GM23338 (cell line): ENCODE data around the gene SCGB3A2. TPM values are rescaled to one million over a fixed set of nuclear protein-coding genes. Genes with fewer than 3 reads are reported as not detected.

Source experiments
- ATAC-seq: fragments of 200-7000 bp; cut with Tn5 transposase; 3 replicates; pipeline ENCODE4 v1.9.1; 2020
- DNase-seq: peaks from one replicate; pipeline ENCODE4 v3.0.0-alpha.2; 2015; ENCODE audit warnings: low spot score
- H2AFZ ChIP-seq: fragments of 200-600 bp; sonication (generic); 2 replicates; pipeline ENCODE4 v1.8.0; 2016; ENCODE audit warnings: antibody characterized with exemption, mild to moderate bottlenecking, moderate library complexity
- H3F3A ChIP-seq: fragments of 200-600 bp; sonication (generic); replicated peaks from 2 replicates; pipeline ENCODE4 v1.8.0; 2017; ENCODE audit warnings: antibody characterized with exemption, mixed run types, low read depth
- H3K27ac ChIP-seq: fragments of 200-600 bp; sonication (generic); 2 replicates; pipeline ENCODE4 v1.6.1; 2016; ENCODE audit warnings: low read depth
- H3K27me3 ChIP-seq: fragments of 200-600 bp; sonication (generic); 2 replicates; pipeline ENCODE4 v1.8.0; 2016; ENCODE audit warnings: mild to moderate bottlenecking, mixed run types, moderate library complexity; ENCODE audit not compliant: insufficient read depth
- H3K36me3 ChIP-seq: fragments of 200-600 bp; sonication (generic); 2 replicates; pipeline ENCODE4 v1.8.0; 2016; ENCODE audit warnings: mild to moderate bottlenecking; ENCODE audit not compliant: insufficient read depth
- H3K4me1 ChIP-seq: fragments of 200-600 bp; sonication (generic); 2 replicates; pipeline ENCODE4 v1.8.0; 2016; ENCODE audit warnings: mild to moderate bottlenecking, moderate library complexity; ENCODE audit not compliant: insufficient read depth
- H3K4me2 ChIP-seq: fragments of 200-600 bp; sonication (generic); 2 replicates; pipeline ENCODE4 v1.7.1; 2017; ENCODE audit warnings: mixed run types
- H3K4me3 ChIP-seq: fragments of 200-600 bp; sonication (generic); 2 replicates; pipeline ENCODE4 v1.6.1; 2016; ENCODE audit warnings: mixed run types
- H3K79me2 ChIP-seq: fragments of 200-600 bp; sonication (generic); replicated peaks from 2 replicates; pipeline ENCODE4 v1.8.0; 2017; ENCODE audit warnings: mild to moderate bottlenecking; ENCODE audit not compliant: insufficient read depth
- H3K9me2 ChIP-seq: fragments of 200-600 bp; sonication (generic); 2 replicates; pipeline ENCODE4 v1.8.0; 2017; ENCODE audit not compliant: insufficient read depth
- H4K20me1 ChIP-seq: fragments of 200-600 bp; sonication (generic); replicated peaks from 2 replicates; pipeline ENCODE4 v1.8.0; 2017; ENCODE audit warnings: mild to moderate bottlenecking; ENCODE audit not compliant: insufficient read depth
- H3K27ac Mint-ChIP-seq: 2 replicates; pipeline ENCODE4 v1.8.0; 2020; ENCODE audit warnings: inconsistent platforms, mild to moderate bottlenecking, moderate library complexity, mixed read lengths
- H3K27me3 Mint-ChIP-seq: 3 replicates; pipeline ENCODE4 v1.8.0; 2022; ENCODE audit warnings: low read depth, mild to moderate bottlenecking, moderate library complexity, mixed read lengths, inconsistent platforms; ENCODE audit not compliant: insufficient read depth, poor library complexity
- H3K36me3 Mint-ChIP-seq: 3 replicates; pipeline ENCODE4 v1.8.0; 2021; ENCODE audit warnings: low read depth, mild to moderate bottlenecking, inconsistent platforms, moderate library complexity, mixed read lengths
- H3K4me1 Mint-ChIP-seq: 3 replicates; pipeline ENCODE4 v1.8.0; 2020; ENCODE audit warnings: mild to moderate bottlenecking, inconsistent platforms, mixed read lengths
- H3K4me3 Mint-ChIP-seq: 3 replicates; pipeline ENCODE4 v1.8.0; 2021; ENCODE audit warnings: moderate library complexity, mild to moderate bottlenecking, inconsistent platforms, mixed read lengths
- H3K9me3 Mint-ChIP-seq: 3 replicates; pipeline ENCODE4 v1.8.0; 2020; ENCODE audit warnings: moderate library complexity, mild to moderate bottlenecking, inconsistent platforms, mixed read lengths
- CREB1 ChIP-seq: fragments of 250-450 bp; sonication (Bioruptor Pico); IDR thresholded peaks from 2 replicates; pipeline ENCODE4 v1.5.0; 2020; ENCODE audit warnings: low read depth, mild to moderate bottlenecking, moderate library complexity
- EZH2 ChIP-seq: fragments of 200-600 bp; sonication (generic); IDR thresholded peaks from one replicate; pipeline ENCODE4 v1.8.0; 2017; ENCODE audit warnings: antibody characterized with exemption, mild to moderate bottlenecking, low read depth; ENCODE audit not compliant: unreplicated experiment
- EZH2phosphoT487 ChIP-seq: fragments of 200-600 bp; sonication (generic); IDR thresholded peaks from one replicate; pipeline ENCODE4 v1.8.1; 2018; ENCODE audit warnings: antibody characterized with exemption; ENCODE audit not compliant: unreplicated experiment
- JUNB ChIP-seq: IDR thresholded peaks from one replicate; pipeline ENCODE4 v1.6.1; 2016; ENCODE audit warnings: antibody characterized with exemption; ENCODE audit not compliant: unreplicated experiment
- NANOG ChIP-seq: IDR thresholded peaks from 2 replicates; pipeline ENCODE4 v1.6.1; 2016; ENCODE audit warnings: antibody characterized with exemption, borderline replicate concordance
- POLR2AphosphoS5 ChIP-seq: IDR thresholded peaks from 2 replicates; pipeline ENCODE4 v1.6.1; 2016; ENCODE audit warnings: antibody characterized with exemption, low read depth
- STAT1 ChIP-seq: IDR thresholded peaks from one replicate; pipeline ENCODE4 v1.6.1; 2016; ENCODE audit warnings: antibody characterized with exemption; ENCODE audit not compliant: unreplicated experiment
- ZNF114 ChIP-seq: fragments of 250-450 bp; sonication (Bioruptor Pico); IDR thresholded peaks from 2 replicates; pipeline ENCODE4 v1.5.0; 2020; ENCODE audit warnings: mild to moderate bottlenecking, moderate library complexity
- ZNF331 ChIP-seq: fragments of 250-450 bp; sonication (Bioruptor Pico); IDR thresholded peaks from 2 replicates; pipeline ENCODE4 v1.5.0; 2020; ENCODE audit warnings: low read depth, mild to moderate bottlenecking, moderate library complexity
- polyA plus RNA-seq: library from polyadenylated mRNA; unstranded; fragments of >200 nt; fragmentation: Nextera tagmentation; extraction: Ambion mirVana; gene quantifications from 2 replicates; pipeline ENCODE4 v1.2.1, GENCODE V29; 2016
- total RNA-seq: library from RNA; depleted of rRNA; stranded (reverse); fragments of >200 nt; shearing (Covaris generic); gene quantifications from 2 replicates; pipeline ENCODE4 v1.2.3, GENCODE V29; 2014
- TF ChIP-seq, protein P1 (sequence below), 2 experiments: fragments of 200-600 bp in 1 of 2; sonication (generic) in 1 of 2; conservative IDR thresholded peaks; 2 replicates each; pipeline versions ENCODE4 v1.5.1 to v1.6.1; 2016 to 2017; ENCODE audit warnings: antibody characterized with exemption in 2 of 2, low read depth in 2 of 2, mild to moderate bottlenecking in 2 of 2, moderate library complexity in 1 of 2
- TF ChIP-seq, protein P2 (sequence below): IDR thresholded peaks from one replicate; pipeline ENCODE4 v1.6.1; 2018; ENCODE audit warnings: antibody characterized with exemption; ENCODE audit not compliant: unreplicated experiment

Gene SCGB3A2
- total and polyA plus RNA-seq, 2 experiments from 2014 or later: 36.1 to 256 TPM

DNA sequence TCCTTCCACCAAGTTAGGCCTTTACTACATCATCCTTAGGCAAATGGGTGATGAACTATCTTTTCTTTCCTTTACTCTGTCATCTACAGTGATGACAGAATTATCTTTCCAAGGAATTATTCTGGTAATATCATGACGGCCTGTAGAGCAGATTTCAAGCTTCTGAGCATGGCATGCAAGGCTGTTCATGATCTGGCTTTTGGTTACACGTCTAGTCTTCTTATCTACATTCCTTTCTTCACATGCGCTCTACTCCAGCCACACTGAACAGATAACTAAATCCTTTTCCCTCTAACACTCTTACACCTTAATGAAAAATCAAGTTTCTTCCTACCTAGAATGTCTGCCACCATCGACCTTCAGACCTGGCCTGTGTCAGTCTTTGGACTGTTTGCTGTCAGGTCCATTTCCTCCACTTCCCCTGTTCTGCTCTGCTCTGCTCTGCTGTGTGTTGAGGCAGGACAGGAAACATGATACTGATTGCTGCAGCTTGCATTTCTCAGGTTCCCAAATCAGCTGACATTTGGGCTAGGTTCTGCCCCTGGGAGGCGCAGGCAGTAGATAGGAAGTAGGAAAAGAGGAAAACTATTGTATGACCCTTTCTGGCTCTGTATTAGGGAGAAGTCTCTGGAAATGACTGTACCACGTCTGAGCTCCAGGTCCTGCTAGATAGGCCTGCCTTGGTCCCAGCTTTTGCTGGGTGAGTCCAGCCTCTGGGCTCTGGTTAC lies 4.2 kb downstream of the SCGB3A2 start (continued):
- TF ChIP-seq NANOG (no peak), CREB1 (CRISPR knock-in tag) (no peak), JUNB (no peak), ZNF114 (CRISPR knock-in tag) (no peak), POLR2AphosphoS5 (no peak; the same call in 1 of the 2 replicates), ZNF331 (CRISPR knock-in tag) (no peak), EZH2 (no peak)

DNA sequence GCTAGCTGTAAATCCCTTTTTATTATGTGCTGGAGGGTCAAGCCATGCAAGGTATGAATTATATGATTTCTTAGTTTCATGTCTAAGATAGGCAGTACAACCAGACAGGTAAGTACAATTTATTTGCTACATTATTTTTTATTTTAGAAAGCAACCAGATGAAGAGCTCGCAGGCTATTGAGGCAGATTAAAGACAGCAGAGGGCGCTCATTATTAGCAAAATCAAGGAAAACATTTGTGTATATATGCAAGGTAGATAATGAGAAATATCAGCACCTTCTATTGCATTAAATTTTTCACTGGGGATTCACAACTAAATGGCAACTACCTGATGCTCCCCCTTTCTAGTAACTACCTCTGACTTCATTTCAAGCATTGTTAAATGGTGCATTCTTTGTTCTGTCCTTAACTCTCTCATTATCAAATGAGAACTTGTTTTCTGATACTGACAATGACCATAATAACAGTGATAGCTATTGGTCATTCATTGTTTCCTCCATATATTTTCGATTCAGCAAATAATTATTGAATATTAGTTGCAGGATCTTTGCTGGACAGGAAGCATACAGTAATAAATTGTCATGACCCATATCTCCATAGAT lies 8.6 kb downstream of the SCGB3A2 start:
- Histone ChIP-seq H3K79me2 (no peaks in the 10 kb centered on the region), H3K36me3 (0 out of 2 replicates have a peak, but pooled peaks cover 5% of the 10 kb centered on the region), H4K20me1 (no peaks in the 10 kb centered on the region), H3K4me1 (peaks cover 5% of the 10 kb centered on the region), H3K4me3 (no peak overlapping the region), H3K4me2 (no peak overlapping the region), H3F3A (no peaks in the 10 kb centered on the region), H3K9me2 (no peaks in the 10 kb centered on the region), H3K27ac (no peak overlapping the region), H3K27me3 (no peaks in the 10 kb centered on the region), H2AFZ (no peak overlapping the region)
- Mint-ChIP-seq H3K27me3 (peaks cover 1% of the 10 kb centered on the region), H3K4me3 (no peak overlapping the region), H3K27ac (no peak overlapping the region), H3K36me3 (no peaks in the 10 kb centered on the region; the same call in 2 of the 3 replicates), H3K4me1 (peaks cover 15% of the 10 kb centered on the region), H3K9me3 (no peaks in the 10 kb centered on the region)
- DNase-seq: peak; percentile 63
- peak; percentile 54 for ATAC-seq
- TF ChIP-seq, protein P1, sequence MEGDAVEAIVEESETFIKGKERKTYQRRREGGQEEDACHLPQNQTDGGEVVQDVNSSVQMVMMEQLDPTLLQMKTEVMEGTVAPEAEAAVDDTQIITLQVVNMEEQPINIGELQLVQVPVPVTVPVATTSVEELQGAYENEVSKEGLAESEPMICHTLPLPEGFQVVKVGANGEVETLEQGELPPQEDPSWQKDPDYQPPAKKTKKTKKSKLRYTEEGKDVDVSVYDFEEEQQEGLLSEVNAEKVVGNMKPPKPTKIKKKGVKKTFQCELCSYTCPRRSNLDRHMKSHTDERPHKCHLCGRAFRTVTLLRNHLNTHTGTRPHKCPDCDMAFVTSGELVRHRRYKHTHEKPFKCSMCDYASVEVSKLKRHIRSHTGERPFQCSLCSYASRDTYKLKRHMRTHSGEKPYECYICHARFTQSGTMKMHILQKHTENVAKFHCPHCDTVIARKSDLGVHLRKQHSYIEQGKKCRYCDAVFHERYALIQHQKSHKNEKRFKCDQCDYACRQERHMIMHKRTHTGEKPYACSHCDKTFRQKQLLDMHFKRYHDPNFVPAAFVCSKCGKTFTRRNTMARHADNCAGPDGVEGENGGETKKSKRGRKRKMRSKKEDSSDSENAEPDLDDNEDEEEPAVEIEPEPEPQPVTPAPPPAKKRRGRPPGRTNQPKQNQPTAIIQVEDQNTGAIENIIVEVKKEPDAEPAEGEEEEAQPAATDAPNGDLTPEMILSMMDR (conservative IDR thresholded peaks at IDR 0.05; ENCODE audit: low read depth in 2 of 2): peak; percentile 71 to 93
- TF ChIP-seq EZH2phosphoT487 (no peak), ZNF331 (CRISPR knock-in tag) (no peak)

DNA sequence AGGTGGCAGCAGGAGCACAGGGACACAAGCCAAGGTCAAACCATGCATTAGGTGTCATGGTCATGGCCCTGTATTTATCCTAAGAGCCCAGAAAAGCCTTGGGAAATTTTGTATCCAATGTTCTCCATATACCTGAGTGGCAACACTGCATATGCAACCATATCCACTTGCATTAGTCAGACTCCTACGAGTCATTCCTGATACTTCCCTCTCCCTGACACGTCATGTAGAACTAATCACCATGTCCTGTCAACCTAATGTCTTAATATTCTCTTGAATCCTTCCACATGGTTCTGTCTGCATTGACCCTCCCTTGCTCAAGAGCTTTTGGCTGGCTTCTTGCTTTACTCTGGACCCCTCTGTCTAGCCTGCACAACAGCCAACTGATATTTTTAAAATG lies 9.4 kb downstream of the SCGB3A2 start:
- Histone ChIP-seq H3K79me2 (no peaks in the 10 kb centered on the region), H3K4me2 (no peak overlapping the region), H3K4me1 (peaks cover 2% of the 10 kb centered on the region), H3K27ac (no peak overlapping the region), H2AFZ (no peak overlapping the region), H3K9me2 (no peaks in the 10 kb centered on the region), H3K36me3 (no peaks in the 10 kb centered on the region), H4K20me1 (no peaks in the 10 kb centered on the region), H3F3A (no peaks in the 10 kb centered on the region), H3K4me3 (no peak overlapping the region), H3K27me3 (no peaks in the 10 kb centered on the region)
- Mint-ChIP-seq H3K4me3 (no peak overlapping the region), H3K27ac (no peak overlapping the region), H3K4me1 (peaks cover 17% of the 10 kb centered on the region), H3K36me3 (no peaks in the 10 kb centered on the region), H3K9me3 (no peaks in the 10 kb centered on the region), H3K27me3 (peaks cover 3% of the 10 kb centered on the region)
- no peak for DNase-seq
- no peak for ATAC-seq
- no peak for TF ChIP-seq EZH2
- no peak for TF ChIP-seq ZNF114 (CRISPR knock-in tag)
- no peak for TF ChIP-seq JUNB
- TF ChIP-seq CREB1 (CRISPR knock-in tag): no peak
- TF ChIP-seq, protein P1 (conservative IDR thresholded peaks at IDR 0.05; ENCODE audit: low read depth in 2 of 2): no peak
- no peak for TF ChIP-seq NANOG
- TF ChIP-seq POLR2AphosphoS5: no peak
- TF ChIP-seq, protein P2, sequence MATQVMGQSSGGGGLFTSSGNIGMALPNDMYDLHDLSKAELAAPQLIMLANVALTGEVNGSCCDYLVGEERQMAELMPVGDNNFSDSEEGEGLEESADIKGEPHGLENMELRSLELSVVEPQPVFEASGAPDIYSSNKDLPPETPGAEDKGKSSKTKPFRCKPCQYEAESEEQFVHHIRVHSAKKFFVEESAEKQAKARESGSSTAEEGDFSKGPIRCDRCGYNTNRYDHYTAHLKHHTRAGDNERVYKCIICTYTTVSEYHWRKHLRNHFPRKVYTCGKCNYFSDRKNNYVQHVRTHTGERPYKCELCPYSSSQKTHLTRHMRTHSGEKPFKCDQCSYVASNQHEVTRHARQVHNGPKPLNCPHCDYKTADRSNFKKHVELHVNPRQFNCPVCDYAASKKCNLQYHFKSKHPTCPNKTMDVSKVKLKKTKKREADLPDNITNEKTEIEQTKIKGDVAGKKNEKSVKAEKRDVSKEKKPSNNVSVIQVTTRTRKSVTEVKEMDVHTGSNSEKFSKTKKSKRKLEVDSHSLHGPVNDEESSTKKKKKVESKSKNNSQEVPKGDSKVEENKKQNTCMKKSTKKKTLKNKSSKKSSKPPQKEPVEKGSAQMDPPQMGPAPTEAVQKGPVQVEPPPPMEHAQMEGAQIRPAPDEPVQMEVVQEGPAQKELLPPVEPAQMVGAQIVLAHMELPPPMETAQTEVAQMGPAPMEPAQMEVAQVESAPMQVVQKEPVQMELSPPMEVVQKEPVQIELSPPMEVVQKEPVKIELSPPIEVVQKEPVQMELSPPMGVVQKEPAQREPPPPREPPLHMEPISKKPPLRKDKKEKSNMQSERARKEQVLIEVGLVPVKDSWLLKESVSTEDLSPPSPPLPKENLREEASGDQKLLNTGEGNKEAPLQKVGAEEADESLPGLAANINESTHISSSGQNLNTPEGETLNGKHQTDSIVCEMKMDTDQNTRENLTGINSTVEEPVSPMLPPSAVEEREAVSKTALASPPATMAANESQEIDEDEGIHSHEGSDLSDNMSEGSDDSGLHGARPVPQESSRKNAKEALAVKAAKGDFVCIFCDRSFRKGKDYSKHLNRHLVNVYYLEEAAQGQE: no peak
- TF ChIP-seq ZNF331 (CRISPR knock-in tag): no peak
- no peak for TF ChIP-seq STAT1
